Gastrocnemius medialis (tissue), 4 donors: ENCODE data around the gene ROR1. TPM values are rescaled to one million over a fixed set of nuclear protein-coding genes. Genes with fewer than 3 reads are reported as not detected.
A peak's percentile ranks its signal among the peaks of the same experiment; 100 is the strongest.

Experiments
- ATAC-seq, 2 donors: fragments of 150-250 bp; one replicate each; pipeline ENCODE4 v1.9.1; 2016
- DNase-seq, 2 donors: peaks; one replicate each; pipeline ENCODE4 v3.0.0-alpha.2; 2019
- H3K27ac ChIP-seq, 4 donors: fragments of 200-600 bp; sonication (generic); 1 replicate in 1 of 4; 2 replicates in 3 of 4; pipeline ENCODE4 v1.5.1; 2016 to 2018; ENCODE audit warnings: mild to moderate bottlenecking in 2 of 4, moderate library complexity in 1 of 4
- H3K27me3 ChIP-seq, 3 donors: fragments of 200-600 bp; sonication (generic) in 2 of 3; 1 replicate in 1 of 3; 2 replicates in 2 of 3; pipeline versions ENCODE4 v1.5.1 to v1.6.0; 2016 to 2019; ENCODE audit warnings: mild to moderate bottlenecking in 1 of 3, moderate library complexity in 1 of 3
- H3K36me3 ChIP-seq, 2 donors: fragments of 200-600 bp; sonication (generic) in 1 of 2; one replicate each; pipeline ENCODE4 v1.5.1; 2017 to 2018
- H3K4me1 ChIP-seq, 2 donors: fragments of 200-600 bp; sonication (generic) in 1 of 2; one replicate each; pipeline ENCODE4 v1.5.1; 2016 to 2017; ENCODE audit warnings: mild to moderate bottlenecking in 2 of 2
- H3K4me3 ChIP-seq, 4 donors: fragments of 200-600 bp; sonication (generic) in 3 of 4; 1 replicate in 1 of 4; 2 replicates in 3 of 4; pipeline ENCODE4 v1.5.1; 2016 to 2019; ENCODE audit warnings: mild to moderate bottlenecking in 2 of 4
- H3K9me3 ChIP-seq, 3 donors: fragments of 200-600 bp; sonication (generic) in 2 of 3; 1 replicate in 1 of 3; 2 replicates in 2 of 3; pipeline ENCODE4 v1.5.1; 2016 to 2019
- CTCF ChIP-seq, 5 experiments: fragments of 450-650 bp in 3 of 5; fragments of 200-600 bp in 2 of 5; sonication (generic) in 2 of 5; IDR thresholded peaks in 4 of 5; conservative IDR thresholded peaks in 1 of 5; 1 replicate in 4 of 5; 2 replicates in 1 of 5; pipeline ENCODE4 v1.5.1; 2016 to 2019; ENCODE audit warnings: antibody characterized with exemption in 5 of 5, mild to moderate bottlenecking in 3 of 5, moderate library complexity in 3 of 5
- POLR2A ChIP-seq, 2 donors: fragments of 450-650 bp; IDR thresholded peaks; one replicate each; pipeline ENCODE4 v1.6.1; 2017; ENCODE audit warnings: antibody characterized with exemption in 2 of 2, mild to moderate bottlenecking in 2 of 2, moderate library complexity in 2 of 2
- in situ Hi-C, 4 donors: fragments of 200-750 bp; cut with MboI; loops; one replicate each; pipeline versions ENCODE4 v1.15.0 to v1.8.0; 2017; ENCODE audit warnings: low sequenced_read_pairs in 4 of 4
- intact Hi-C: fragments of 100-400 bp; cut with DNase I; formaldehyde crosslinking; loops from one replicate; pipeline ENCODE4 v1.15.1; 2023; ENCODE audit warnings: low total_unique reads
- total RNA-seq, 4 donors: library from RNA; depleted of rRNA; stranded (reverse); fragments of >200 nt; gene quantifications; one replicate each; pipeline versions ENCODE4 v1.1.0 to v1.2.3, GENCODE V29; 2016

ROR1 gene
- total RNA-seq, 4 donors from 2014 or later = 2.5 to 4.3 (median 3.6) TPM

GRCh38 chr1:64124704-64125440 is 351.1 kb downstream of the ROR1 start:
- Histone ChIP-seq H3K9me3 (no peaks in the 10 kb centered on the region), H3K27me3 (no peaks in the 10 kb centered on the region), H3K4me3 (no peak overlapping the region), H3K4me1 (peaks cover 0 to 7% of the 10 kb centered on the region in 2 donors), H3K27ac (no peak overlapping the region), H3K36me3 (no peaks in the 10 kb centered on the region)
- TF ChIP-seq CTCF (IDR thresholded peaks at IDR 0.05 in 4 of 5, conservative IDR thresholded peaks at IDR 0.05 in 1 of 5) (no peak), POLR2A (IDR thresholded peaks at IDR 0.05) (no peak)
- in situ Hi-C loops = loop anchor here in 2 of 4 donors (25.0 kb wide), 3 partner anchors 188 to 438 kb away; partner anchors contain the start of gene ROR1 (in 1 of the 2)
- no peak for ATAC-seq
- no peak for DNase-seq
- intact Hi-C loops = no loop called here

GRCh38 chr1:64126581-64126980 is 352.8 kb downstream of the ROR1 start:
- no peaks in the 10 kb centered on the region for H3K36me3 ChIP-seq
- no peak for ATAC-seq
- intact Hi-C loops = no loop called here
- no peak for DNase-seq
- no peaks in the 10 kb centered on the region for H3K9me3 ChIP-seq
- H3K27ac ChIP-seq = no peak overlapping the region
- H3K27me3 ChIP-seq = no peaks in the 10 kb centered on the region
- no peak for TF ChIP-seq POLR2A (IDR thresholded peaks at IDR 0.05)
- no peak for TF ChIP-seq CTCF (IDR thresholded peaks at IDR 0.05 in 4 of 5, conservative IDR thresholded peaks at IDR 0.05 in 1 of 5)
- H3K4me3 ChIP-seq = no peak overlapping the region
- H3K4me1 ChIP-seq = peaks cover 0 to 9% of the 10 kb centered on the region in 2 donors
- in situ Hi-C loops = loop anchor here in 2 of 4 donors (25.0 kb wide), 3 partner anchors 189 to 439 kb away; partner anchors contain the start of gene ROR1 (in 1 of the 2)

- DNase-seq (no peak), ATAC-seq (no peak)
- no peaks in the 10 kb centered on the region for H3K36me3 ChIP-seq
- no peak overlapping the region for H3K27ac ChIP-seq
- H3K4me3 ChIP-seq = no peak overlapping the region
- H3K27me3 ChIP-seq = no peaks in the 10 kb centered on the region
- intact Hi-C loops (no loop called here), in situ Hi-C loops (loop anchor here in 2 of 4 donors (25.0 kb wide), 3 partner anchors 190 to 440 kb away; partner anchors contain the start of gene ROR1 (in 1 of the 2))
- no peaks in the 10 kb centered on the region for H3K9me3 ChIP-seq
- TF ChIP-seq POLR2A (IDR thresholded peaks at IDR 0.05) (no peak), CTCF (IDR thresholded peaks at IDR 0.05 in 4 of 5, conservative IDR thresholded peaks at IDR 0.05 in 1 of 5) (no peak)
- H3K4me1 ChIP-seq = peaks cover 0 to 9% of the 10 kb centered on the region in 2 donors
Measured at GRCh38 chr1:64127297-64127696, 353.5 kb downstream of the ROR1 start.

- Histone ChIP-seq H3K27me3 (no peaks in the 10 kb centered on the region), H3K9me3 (no peaks in the 10 kb centered on the region), H3K36me3 (no peaks in the 10 kb centered on the region), H3K4me1 (peaks cover 0 to 9% of the 10 kb centered on the region in 2 donors), H3K27ac (no peak overlapping the region), H3K4me3 (no peak overlapping the region)
- TF ChIP-seq POLR2A (IDR thresholded peaks at IDR 0.05) (no peak), CTCF (IDR thresholded peaks at IDR 0.05 in 4 of 5, conservative IDR thresholded peaks at IDR 0.05 in 1 of 5) (no peak)
- DNase-seq = no peak
- peak in 1 of 2 donors; percentile 64 for ATAC-seq
- in situ Hi-C loops (loop anchor here (10.0 to 25.0 kb wide), 7 partner anchors 192 to 515 kb away; partner anchors contain the start of gene ROR1 (in 2 of the 4)), intact Hi-C loops (no loop called here)
Measured at GRCh38 chr1:64129701-64130100, 355.9 kb downstream of the ROR1 start.
